COLO668 (cell line): ENCODE data around the gene SYTL1.
A peak's percentile ranks its signal among the peaks of the same experiment; 100 is the strongest.

ENCODE experiments used
- DNase-seq: peaks from one replicate; lab custom pipeline; 2025; ENCODE audit not compliant: unreplicated experiment; lab: John Stamatoyannopoulos, UW

Gene SYTL1

DNA sequence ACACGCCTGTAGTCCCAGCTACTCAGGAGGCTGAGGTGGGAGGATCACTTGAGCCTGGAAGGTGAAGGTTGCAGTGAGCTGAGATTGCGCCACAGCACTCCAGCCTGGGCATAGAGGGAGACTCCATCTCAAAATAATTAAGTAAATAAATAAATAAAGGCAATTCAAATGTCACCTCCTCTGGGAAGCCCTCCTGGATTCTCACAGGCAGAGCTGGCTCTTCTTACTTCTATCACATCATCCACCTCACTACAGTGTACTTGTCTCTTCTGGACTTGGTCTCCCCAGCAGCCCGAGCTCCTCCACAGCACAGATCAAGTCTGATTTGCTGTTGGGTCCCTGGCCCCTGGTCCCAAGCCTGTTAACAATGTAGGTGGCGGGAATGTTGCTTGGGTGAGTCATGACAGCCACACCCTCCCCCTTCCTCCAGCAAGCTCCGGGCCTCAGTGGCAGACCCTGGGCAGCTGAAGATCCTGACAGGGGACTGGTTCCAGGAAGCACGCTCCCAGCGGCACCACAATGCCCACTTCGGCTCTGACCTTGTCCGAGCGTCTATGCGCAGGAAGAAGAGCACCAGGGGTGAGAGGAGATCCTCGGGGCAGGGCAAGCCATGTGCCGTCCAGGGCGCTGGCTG lies 5.3 kb downstream of the SYTL1 start:
- DNase-seq = no peak

DNA sequence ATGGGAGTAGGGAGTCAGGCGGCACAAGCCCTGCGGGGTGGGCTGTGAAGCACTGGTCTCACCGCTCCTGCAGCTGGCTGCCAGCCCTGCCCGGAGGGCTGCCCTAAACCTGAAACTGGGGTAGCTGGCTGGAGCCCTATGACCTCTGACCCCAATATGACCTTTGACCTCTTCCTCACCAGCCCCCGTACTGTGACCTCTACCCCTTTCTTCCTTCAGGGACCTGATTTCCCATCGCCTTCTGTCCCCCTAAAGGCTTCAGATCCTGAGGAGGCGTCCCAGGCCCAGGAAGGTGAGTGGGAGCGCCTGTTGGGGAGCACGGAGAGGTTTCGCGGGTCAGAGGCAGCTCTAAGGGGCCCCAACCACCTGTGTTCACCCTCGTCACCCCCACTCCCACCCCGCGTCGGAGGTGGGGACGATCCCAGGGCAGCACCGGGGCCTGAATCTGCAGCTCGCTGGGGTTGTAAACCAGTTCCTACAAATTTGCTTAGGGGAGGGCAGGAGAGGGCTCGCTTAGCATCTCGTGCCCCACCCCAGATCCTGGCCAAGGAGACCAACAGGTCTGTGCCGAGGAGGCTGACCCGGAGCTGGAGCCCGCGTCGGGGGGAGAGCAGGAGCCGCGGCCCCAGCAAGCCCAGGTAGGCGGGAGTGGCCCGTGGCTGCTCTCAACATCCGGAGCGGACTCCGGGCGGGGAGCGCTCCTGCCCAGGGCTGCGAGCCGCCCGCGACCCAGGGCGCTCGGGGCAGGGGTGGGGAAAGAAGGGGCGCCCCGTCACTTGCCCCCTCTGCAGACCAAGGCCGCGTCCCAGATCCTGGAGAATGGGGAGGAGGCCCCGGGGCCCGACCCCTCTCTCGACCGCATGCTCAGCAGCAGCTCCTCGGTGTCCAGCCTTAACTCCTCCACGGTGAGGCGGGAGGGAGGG lies 7.3 kb downstream of the SYTL1 start:
- DNase-seq = peak; percentile 93

DNA sequence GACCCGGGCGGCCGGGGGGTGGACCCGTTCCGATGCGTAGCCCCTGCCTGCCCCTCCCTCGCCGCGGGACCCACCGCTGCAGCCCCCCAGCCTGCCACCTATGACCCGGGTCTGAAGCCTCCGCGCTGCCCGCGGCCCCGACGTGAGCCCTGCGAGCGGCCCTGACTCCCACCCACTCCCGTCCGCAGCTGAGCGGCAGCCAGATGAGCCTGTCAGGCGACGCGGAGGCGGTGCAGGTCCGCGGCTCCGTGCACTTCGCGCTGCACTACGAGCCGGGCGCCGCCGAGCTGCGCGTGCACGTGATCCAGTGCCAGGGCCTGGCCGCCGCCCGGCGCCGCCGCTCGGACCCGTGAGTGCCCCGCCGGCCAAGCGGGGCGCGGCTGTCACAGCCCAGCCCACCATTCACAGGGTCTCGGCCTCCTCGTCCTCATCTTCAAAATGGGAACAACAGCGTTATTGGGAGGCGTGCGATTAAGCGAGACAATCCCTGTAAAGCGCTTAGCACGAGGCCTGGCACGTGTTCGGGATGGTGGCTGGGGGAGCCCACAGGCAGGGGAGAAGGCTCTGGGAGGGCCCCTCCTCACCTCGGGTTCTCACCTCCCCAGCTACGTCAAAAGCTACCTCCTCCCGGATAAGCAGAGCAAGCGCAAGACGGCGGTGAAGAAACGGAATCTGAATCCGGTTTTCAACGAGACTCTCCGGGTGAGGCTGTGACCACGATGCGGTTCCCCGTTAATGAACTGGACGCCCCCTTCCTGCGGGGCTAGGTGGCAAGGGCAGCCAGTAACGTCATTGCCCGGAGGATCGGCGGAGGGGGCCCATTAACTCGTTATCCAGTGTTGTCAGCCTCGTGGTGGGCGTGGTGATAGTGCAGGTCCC lies 8.2 kb downstream of the SYTL1 start:
- DNase-seq = peak; percentile 95

DNA sequence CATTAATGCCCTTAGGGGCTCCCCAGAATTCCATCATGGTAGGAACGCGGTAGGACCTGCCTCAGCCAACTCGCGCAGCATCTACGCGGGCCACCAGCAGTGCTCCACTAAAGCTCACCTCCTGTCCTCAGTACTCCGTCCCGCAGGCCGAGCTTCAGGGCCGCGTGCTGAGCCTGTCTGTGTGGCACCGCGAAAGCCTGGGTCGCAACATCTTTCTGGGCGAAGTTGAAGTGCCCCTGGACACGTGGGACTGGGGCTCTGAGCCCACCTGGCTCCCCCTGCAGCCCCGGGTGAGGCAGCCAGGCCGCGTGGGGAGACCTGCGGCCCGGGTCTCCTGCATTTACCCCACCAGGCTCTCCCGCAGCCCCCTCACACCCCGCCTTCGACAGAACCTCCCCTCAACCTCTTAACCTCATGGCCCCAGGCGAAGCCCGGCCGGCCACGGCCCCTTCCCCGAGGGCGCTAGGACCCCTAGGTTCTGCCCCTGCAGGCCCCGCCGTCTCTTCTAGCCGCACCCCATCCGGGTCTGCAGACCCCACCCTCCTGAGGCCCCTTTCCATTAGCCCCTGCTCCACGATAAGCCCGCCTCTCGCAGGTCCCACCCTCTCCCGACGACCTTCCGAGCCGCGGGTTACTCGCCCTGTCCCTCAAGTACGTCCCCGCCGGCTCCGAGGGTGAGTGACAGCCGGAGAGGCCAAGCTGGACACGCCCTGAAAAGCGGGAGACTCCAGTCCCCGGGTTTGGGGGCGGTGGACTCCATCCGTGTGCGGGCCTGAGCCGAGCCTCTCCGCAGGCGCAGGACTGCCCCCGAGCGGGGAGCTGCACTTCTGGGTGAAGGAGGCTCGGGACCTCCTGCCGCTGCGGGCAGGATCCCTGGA lies 9.1 kb downstream of the SYTL1 start:
- no peak for DNase-seq

DNA sequence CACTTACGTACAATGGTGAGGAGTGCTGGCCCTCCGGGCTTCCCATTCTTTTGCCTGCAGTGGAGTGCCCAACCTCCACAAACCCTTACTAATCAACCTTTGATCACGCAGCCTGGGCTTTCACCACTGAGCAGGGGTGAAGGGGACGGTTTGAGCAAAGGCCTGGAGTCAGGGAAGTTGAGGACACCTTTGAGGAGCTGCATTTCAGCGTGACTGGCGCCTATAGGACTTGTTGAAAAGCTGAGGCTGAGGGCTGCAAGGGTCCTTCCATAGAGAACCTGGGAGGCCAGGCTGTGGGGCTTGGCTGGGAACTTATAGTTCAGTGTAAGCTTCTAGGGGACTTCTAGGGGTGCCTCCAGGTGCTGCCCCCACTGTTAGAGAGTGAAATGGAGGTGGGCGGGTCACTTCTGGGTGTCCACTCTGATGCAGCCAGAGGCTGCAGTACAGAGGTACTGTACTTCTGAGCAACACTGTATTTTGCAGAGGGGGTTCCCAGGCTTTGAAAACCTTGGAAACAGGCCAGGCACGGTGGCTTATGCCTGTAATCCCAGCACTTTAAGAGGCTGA lies 9.8 kb downstream of the SYTL1 start:
- DNase-seq = no peak

DNA sequence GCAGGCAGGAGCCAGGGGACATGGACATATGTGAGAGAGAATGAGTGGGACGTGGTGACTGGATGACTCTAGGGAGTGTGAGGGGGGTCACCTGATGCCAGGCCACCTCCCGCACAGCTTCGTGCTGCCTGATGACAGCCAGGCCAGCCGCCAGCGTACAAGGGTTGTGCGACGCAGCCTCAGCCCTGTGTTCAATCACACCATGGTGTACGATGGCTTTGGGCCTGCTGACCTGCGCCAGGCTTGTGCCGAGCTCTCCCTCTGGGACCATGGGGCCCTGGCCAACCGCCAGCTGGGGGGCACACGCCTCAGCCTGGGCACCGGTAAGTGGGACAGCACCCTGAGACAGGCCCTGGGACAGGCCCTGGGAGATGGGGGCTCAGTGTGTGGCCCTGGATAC lies 11.3 kb downstream of the SYTL1 start:
- no peak for DNase-seq

DNA sequence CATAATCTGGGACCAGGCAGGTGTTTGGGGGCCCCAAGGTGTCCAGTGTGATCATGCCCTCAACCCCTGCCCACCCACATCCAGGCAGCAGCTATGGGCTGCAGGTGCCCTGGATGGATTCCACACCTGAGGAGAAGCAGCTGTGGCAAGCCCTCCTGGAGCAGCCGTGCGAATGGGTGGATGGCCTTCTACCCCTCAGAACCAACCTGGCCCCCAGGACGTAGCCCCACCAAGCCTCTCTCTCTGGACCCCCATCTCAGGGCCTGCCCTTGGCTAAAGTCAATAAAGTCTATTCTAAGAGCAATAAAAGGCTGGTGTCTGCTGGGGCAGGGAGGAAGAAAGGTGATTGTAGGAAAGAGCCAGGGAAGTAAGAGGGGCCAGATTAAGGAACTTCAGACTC lies 11.8 kb downstream of the SYTL1 start:
- no peak for DNase-seq

DNA sequence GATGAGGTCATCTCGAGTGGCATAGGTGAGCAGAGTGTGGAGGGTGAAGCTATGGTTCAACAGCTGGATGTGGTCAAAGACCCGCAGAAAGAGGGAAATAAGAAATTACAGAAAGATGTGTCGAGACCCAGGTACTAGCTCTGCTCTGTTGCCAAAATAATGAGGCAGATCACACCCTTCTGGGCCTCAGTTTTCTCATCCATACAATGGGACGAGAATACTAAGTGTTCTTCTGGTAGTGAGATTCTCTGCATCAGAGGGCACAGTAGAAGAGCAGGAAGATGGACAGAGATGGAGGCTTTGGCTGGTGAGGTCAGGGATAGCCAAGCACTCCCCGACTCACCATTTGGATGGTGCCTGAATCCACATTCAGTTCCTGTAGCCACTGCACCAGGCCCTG lies 13.9 kb downstream of the SYTL1 start:
- no peak for DNase-seq

DNA sequence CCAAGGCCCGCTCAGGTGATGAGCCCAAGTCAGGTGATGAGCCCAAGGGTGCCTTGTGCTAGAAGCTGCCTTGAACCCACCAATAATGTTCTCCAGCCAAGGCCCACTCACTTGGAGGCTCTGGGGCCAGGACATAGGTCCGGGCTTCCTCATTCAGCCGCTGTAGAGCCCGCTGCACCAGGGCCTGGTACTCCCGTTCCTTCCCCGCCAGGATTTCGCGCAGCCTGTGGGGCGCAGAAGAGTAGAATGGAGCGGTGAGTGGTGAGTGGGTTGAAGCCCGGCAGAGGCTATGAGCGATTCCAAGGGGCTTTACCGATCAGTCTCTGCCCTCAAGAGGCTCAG lies 14.4 kb downstream of the SYTL1 start:
- no peak for DNase-seq

DNA sequence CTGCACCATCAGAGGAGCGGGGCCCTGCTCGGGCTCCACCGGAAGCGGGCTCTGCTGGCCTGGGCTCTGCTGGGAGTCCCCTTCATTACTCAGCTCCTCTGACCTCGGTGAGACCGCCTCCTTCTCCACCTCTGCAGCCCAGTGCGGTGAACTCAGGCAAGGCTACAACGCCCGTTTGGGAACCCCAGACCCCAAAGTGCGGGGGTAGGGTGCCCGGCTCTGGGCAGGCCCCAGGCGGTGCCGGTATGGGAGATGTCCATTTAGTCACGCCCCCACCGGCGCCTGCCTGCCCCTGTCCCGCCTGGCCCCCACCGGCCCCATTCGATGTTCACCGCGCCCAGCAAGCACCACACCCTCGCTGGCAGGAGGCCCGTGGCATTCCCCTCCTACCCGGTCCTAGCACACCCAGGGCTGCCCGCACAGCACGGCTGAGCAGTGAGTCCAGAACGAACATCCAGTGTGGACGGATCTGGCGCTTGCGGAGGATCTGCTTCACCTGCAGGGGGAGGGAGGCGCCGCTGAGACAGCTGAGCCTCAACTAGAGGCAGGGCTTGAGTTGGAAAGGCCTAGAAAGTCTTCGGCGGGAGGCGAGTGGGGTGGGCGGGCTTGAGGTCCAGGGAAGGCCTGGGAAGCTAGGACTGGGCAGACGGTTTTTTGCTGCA lies 14.9 kb downstream of the SYTL1 start:
- no peak for DNase-seq

DNA sequence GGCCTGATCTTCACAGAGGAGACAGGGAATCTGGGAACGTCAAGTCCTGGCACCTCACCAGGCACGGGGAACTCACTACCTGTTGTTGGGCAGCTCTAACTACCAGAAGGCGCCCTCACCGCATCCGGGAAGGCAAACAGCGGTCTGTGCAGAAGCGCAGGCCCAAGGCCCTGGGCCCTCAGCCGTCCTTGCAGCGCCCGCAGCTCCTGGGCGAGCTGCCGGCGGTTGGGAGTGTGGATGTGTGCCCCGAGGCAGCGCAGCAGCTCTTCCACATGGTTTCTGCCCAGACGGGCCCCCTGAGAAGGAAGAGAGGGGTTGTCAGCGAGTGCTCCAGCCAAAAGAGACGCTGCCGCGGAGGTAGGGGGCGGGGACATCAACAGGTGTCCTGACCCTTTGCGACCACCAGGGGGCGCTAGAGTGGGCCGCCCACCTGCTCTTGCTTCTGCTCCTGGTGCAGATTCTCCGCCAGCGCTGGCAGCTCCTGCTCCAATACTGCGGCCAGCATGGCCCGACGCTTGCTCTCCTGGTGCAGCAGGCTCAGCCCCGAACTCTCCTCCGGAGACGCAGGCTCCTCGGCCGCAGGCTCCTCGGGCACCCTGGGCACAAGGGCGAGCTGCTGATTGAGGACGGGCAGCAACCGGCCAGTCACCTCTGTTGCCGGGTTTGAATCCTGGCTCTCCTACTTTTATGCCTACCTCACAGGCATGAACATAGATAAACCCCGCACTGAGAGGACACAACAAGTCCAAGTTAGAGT lies 15.6 kb downstream of the SYTL1 start:
- DNase-seq = peak; percentile 78

DNA sequence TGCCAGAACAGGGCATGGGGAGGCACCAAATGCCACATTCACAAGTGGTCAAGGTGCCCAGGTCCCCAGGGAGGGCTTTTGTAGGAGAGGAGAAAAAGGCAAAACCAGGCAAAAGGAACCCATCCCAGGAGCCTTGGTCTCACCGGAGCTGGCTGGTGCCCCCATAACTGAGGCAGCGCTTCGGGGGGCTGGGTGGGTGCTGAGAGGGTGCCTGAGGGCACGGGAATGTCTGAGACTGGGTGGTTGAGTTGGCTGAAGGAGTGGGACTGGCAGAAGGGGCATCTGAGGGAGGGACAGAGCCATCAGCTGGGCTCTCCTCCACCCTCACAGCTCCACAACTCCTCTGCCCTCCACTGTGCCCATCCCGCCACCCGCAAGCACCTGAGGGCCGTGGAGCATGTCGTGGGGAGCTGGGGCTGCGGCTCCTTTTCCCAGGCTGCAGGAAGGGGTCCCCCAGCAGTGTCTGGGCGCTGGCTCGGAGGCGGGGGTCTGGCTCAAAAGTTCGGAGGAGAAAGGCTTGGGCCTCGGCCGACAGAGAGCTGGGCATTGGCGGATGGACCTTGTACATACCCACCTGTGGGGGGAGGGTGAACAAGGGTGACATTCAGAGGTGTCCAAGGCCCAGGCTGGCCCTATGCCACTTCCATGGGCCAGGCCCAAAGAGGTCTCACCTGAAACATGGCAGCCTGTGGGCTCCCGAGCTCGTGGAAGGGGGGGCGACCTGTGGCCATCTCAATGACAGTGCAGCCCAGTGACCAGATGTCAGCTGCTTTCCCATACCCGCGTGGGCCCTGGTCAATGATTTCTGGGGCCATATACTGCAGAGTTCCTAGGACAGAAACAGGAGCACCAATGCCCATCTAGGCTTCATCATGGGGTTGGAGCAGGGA lies 16.5 kb downstream of the SYTL1 start:
- DNase-seq = no peak

DNA sequence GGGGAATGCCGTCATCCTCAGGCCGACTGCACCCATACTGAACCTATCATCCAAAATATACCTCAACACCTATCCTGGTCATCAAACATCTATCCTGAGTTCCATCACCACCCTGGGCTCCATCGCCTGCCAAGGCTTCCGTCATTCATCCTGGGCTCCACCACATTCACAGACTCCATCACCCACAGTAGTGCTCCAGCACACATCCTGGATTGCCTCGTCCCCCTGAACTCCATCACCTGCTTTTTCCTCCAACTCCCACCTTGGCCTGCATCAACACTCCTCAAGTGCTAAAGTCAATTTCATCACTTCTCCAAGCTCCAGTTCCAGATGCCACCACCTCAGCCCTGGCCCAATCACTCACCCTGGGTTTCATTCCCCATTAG lies 17.1 kb downstream of the SYTL1 start:
- no peak for DNase-seq

DNA sequence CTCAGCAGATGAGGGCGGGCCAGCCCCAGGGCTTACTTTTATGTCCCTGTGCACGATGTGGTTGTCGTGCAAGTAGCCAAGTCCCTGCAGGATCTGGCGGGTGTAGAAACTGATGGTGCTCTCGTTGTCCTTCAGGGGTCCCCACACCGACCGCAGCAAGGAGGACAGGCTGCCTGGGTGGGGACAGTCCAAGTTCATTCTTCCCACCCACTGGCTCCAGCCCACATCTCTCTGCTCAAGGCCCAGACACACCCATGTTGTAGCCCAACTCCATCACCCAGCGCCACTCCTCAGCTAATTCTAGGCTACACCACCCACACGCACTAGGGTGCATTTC lies 18.0 kb downstream of the SYTL1 start:
- DNase-seq = no peak

DNA sequence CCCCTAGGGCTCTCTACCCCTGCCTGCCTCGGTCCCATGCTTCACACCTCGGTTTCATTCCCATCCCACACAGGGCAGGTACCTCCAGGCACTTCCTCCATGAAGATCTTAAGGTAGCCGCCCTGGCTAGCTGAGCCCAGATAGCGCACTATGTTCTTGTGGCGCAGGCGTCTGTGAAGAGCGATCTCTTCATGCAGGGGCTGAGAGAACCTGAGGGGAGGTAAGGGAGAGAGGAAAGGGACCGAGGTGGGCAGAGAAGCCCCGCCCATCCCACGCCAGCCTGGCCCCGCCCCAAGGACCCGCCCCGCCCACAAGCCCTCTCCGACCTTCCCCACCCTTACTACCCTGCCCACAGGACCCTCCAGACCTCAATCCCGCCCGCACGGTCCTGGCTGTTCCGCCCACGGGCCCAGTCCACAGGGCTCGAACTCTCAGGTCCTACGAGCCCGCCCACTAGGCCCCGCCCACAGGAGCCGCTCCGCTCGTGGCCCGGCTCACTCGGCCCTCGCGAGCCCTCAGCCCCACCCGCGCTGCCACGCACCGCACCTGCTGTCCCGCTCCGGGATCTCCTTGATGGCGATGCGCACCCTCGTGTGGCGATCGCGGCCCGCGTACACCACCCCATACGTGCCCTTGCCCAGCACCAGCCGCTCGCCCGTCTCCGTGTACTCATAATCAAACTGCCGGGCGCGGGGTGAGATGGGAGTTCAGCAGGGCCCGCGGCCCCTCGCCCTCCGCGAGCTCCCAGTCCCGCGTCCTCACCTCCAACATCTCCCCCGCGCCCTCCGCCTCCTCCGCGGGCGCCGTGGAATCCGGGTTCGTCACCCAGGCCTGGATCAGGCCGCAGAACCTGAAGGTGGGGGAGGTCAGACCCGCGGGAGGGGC lies 18.6 kb downstream of the SYTL1 start:
- no peak for DNase-seq

DNA sequence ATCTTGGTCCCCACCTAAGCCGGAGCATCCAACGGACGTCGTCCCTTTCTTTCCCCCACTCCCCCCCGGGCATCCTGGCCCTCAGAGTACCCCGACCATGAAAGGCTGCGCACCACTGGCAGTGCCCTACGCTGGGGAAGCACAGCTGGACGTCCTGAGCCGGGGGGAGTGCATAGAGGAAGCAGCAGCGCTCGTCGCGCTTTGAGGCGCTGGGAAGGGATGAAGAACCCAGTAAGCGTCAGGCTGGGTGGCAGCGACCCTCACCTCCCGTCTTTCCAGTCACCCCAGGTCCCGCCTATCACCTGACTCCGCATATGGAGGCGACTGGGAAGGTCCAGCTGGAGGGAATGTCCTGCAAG lies 19.2 kb downstream of the SYTL1 start:
- DNase-seq = no peak

DNA sequence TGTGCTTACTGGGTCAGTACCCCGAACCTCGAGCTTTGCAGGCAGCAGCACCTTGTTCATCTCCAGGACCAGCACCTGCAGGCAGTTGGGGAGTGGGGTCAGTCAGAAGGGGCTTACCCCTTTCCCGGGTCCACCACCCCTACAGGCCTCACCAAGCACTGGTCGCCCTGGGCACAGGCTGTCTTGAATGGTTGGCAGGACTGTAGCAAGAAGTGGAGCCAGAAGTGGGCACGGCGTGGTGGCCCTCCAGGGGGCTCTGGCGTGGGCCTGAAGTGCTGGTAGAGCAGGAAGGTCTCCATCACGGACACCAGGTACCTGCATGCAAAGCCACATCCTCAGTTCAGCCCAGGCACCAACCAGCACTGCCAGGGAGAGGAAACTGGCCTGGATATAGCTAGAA lies 19.7 kb downstream of the SYTL1 start:
- DNase-seq = no peak
